Thoracic aorta (tissue), 2 donors: ENCODE results near the gene DPP4. TPM values are rescaled to one million over a fixed set of nuclear protein-coding genes. Genes with fewer than 3 reads are reported as not detected.

Source experiments
- ATAC-seq: fragments of 150-250 bp; one replicate; pipeline ENCODE4 v1.8.0; 2017; ENCODE audit warnings: low read depth; ENCODE audit not compliant: insufficient number of reproducible peaks, low FRiP score
- DNase-seq: peaks from one replicate; pipeline ENCODE4 v3.0.0-alpha.2; 2020; ENCODE audit warnings: low spot score
- H3K27ac ChIP-seq, 2 donors: fragments of 200-600 bp; sonication (generic); 1 replicate in 1 of 2; 2 replicates in 1 of 2; pipeline ENCODE4 v1.5.1; 2016; ENCODE audit warnings: mild to moderate bottlenecking in 2 of 2, moderate library complexity in 2 of 2
- H3K27me3 ChIP-seq: fragments of 200-600 bp; sonication (generic); replicated peaks from 2 replicates; pipeline ENCODE4 v1.6.0; 2016; ENCODE audit warnings: mild to moderate bottlenecking; ENCODE audit not compliant: insufficient read depth
- H3K36me3 ChIP-seq: fragments of 200-600 bp; sonication (generic); one replicate; pipeline ENCODE4 v1.5.1; 2016
- H3K4me1 ChIP-seq, 2 donors: fragments of 200-600 bp; sonication (generic); 1 replicate in 1 of 2; 2 replicates in 1 of 2; pipeline versions ENCODE4 v1.5.1 to v1.6.0; 2016; ENCODE audit warnings: low read depth in 2 of 2, mild to moderate bottlenecking in 1 of 2; ENCODE audit not compliant: control insufficient read depth in 1 of 2
- H3K4me3 ChIP-seq: fragments of 200-600 bp; sonication (generic); 2 replicates; pipeline ENCODE4 v1.5.1; 2016; ENCODE audit warnings: mild to moderate bottlenecking
- H3K9me3 ChIP-seq: fragments of 200-600 bp; sonication (generic); 2 replicates; pipeline ENCODE4 v1.5.1; 2016
- CTCF ChIP-seq: fragments of 200-600 bp; sonication (generic); IDR thresholded peaks from one replicate; pipeline ENCODE4 v1.5.1; 2019; ENCODE audit warnings: antibody characterized with exemption
- total RNA-seq, 2 donors: library from RNA; depleted of rRNA; stranded (reverse); fragments of >200 nt; gene quantifications; one replicate each; pipeline versions ENCODE4 v1.1.0 to v1.2.3, GENCODE V29; 2016

Gene DPP4
- total RNA-seq, 2 donors from 2014 or later, result 2.0 to 2.1 TPM

- no peak for TF ChIP-seq CTCF
- no peak for ATAC-seq
- Histone ChIP-seq H3K36me3 (no peaks in the 10 kb centered on the region), H3K9me3 (no peaks in the 10 kb centered on the region), H3K27ac (no peak overlapping the region), H3K4me1 (peaks cover 10 to 11% of the 10 kb centered on the region in 2 donors), H3K27me3 (no peaks in the 10 kb centered on the region), H3K4me3 (no peak overlapping the region)
- no peak for DNase-seq
Measured at GRCh38 chr2:162092008-162092390, 18.0 kb upstream of the DPP4 start.

DNA sequence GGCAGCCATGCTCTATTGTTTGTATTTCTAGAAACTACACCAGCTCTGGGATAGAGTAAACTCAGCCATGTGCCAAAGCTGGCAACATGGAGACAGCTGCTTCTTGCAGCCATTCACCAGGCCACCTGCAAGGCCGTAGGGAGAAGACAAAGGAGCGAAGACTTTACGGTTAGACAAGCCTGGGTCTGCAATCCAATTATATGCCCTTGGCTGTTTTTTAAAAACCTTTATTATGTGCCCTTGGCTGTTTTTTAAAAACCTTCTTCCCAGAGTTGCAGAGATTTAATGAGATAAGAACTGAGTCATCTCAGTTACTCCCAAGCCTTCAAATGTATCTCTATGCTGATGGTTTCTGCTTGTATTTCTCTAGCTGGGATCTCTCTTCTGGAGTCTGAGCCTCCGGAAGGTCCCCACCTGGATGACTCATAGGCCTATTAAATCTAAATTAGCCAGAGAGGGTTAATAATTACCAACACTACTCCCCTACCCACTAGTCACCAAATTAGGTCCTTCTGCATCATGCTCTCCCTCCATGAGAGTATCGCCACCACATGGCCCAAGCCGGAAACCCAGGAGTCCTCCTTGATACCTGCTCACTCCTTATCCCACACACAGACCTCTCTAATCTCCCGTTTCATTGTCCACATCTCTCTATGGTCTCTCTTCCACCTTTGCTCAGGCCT, 17.5 kb upstream of the DPP4 start:
- ATAC-seq, result no peak
- H3K27ac ChIP-seq, result no peak overlapping the region

DNA sequence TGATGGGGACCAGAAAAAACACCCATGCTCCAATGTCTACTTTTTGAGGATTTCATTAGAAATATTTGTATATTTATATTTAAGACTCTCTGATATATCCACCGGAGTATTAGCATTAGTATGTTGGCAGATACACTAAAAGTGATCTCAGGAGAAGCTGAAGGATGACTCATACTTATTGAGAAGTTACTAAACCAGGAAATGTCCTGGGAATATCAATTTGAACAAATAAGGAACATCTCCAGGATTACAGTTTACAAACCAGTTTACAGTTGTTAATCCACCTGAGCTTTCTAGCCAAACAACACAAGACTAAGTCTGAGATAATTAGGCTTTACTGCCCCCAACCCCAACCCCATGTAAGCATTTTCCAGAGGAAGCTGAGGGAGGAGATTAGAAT, 16.1 kb upstream of the DPP4 start:
- no peak for ATAC-seq
- peaks cover 10 to 11% of the 10 kb centered on the region in 2 donors for H3K4me1 ChIP-seq
- H3K9me3 ChIP-seq, result no peaks in the 10 kb centered on the region
- TF ChIP-seq CTCF, result no peak
- no peaks in the 10 kb centered on the region for H3K27me3 ChIP-seq
- no peak overlapping the region for H3K27ac ChIP-seq
- DNase-seq, result no peak
- H3K36me3 ChIP-seq, result no peaks in the 10 kb centered on the region
- H3K4me3 ChIP-seq, result no peak overlapping the region

More for the DNA sequence above, 17.5 kb upstream of the DPP4 start:
- no peak overlapping the region for H3K4me3 ChIP-seq
- no peak for TF ChIP-seq CTCF
- DNase-seq, result no peak
- no peaks in the 10 kb centered on the region for H3K9me3 ChIP-seq
- H3K36me3 ChIP-seq, result no peaks in the 10 kb centered on the region
- no peaks in the 10 kb centered on the region for H3K27me3 ChIP-seq
- H3K4me1 ChIP-seq, result peaks cover 10 to 11% of the 10 kb centered on the region in 2 donors

DNA sequence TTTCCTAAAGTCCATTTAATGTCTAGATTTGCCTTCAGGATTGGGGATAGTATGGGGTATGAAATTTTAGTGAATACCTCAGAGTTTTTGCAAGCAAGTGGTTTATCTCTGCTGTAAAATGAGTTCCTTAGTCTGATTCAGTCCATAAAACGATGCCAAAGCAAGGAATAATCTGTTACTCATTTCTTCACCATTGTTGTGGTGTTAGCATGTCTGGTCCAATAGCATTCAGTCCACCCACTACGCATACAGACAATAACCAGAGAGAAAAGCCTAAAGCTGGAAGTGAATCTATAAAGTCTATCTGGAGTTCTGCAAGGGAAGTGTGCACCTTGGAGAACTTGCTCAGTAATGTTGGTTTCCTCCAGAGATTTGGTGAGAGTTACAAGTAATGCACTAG, 12.9 kb upstream of the DPP4 start:
- DNase-seq (no peak), ATAC-seq (no peak)
- Histone ChIP-seq H3K36me3 (no peaks in the 10 kb centered on the region), H3K4me3 (no peak overlapping the region), H3K4me1 (no peaks in the 10 kb centered on the region), H3K9me3 (no peaks in the 10 kb centered on the region), H3K27me3 (no peaks in the 10 kb centered on the region), H3K27ac (no peak overlapping the region)
- no peak for TF ChIP-seq CTCF

DNA sequence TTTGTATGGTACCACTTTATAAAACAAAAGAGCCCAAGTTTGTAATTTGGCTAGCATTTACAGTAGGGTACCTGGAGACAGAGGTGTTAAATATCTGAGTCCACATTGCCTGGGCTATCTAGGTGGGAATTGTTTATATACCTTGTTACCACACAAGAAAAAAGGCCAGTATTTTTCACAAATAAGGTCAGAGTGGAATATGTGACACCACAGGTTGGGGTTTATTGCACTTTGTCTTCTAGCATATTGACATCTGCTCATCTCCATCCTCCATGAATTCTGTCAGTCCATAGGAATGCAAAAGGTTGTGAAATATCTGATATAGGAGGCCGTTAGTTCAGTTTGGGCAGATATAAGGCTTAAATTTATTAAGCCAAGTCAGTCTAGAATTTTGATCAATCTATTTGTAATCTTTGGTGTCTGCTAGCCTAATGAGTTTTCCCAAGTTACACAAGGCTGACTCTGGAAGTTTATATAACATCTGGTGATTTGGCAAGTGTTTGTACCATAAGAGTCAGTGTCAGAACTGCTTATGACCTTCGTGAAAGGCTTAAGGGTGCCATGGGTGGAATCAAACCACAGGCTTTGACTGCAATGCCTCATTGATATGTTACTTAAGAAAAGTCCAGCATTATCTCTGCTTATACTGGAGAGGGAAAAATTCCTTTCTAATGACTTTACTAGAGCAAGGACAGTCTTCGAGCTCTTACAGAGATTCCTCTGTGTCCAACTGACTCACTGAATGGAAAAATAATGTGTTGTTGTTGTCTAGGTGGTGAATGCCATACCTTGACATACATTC, 11.3 kb upstream of the DPP4 start:
- Histone ChIP-seq H3K36me3 (no peaks in the 10 kb centered on the region), H3K4me1 (no peaks in the 10 kb centered on the region), H3K4me3 (no peak overlapping the region), H3K27ac (no peak overlapping the region), H3K27me3 (no peaks in the 10 kb centered on the region), H3K9me3 (no peaks in the 10 kb centered on the region)
- TF ChIP-seq CTCF, result no peak
- ATAC-seq (no peak), DNase-seq (no peak)
